WTC11 (cell line): ENCODE measurements around the gene MAGOH.

Source experiments
- CTCF ChIP-seq: fragments of 200-600 bp; IDR thresholded peaks from 2 replicates; pipeline ENCODE4 v1.8.0; 2022; ENCODE audit warnings: antibody characterized with exemption
- JUN ChIP-seq: sonication (generic); formaldehyde crosslinking; IDR thresholded peaks from 2 replicates; pipeline ENCODE4 v1.8.0; 2023; ENCODE audit warnings: mild to moderate bottlenecking, missing genetic modification reagents
- MAX ChIP-seq: sonication (generic); formaldehyde crosslinking; IDR thresholded peaks from 2 replicates; pipeline ENCODE4 v1.8.0; 2022; ENCODE audit warnings: mild to moderate bottlenecking, missing genetic modification reagents
- MLX ChIP-seq: sonication (generic); formaldehyde crosslinking; IDR thresholded peaks from 2 replicates; pipeline ENCODE4 v1.8.1; 2023; ENCODE audit warnings: mild to moderate bottlenecking, missing genetic modification reagents, moderate library complexity
- RELA ChIP-seq: sonication (generic); formaldehyde crosslinking; IDR thresholded peaks from 2 replicates; pipeline ENCODE4 v1.8.1; 2022; ENCODE audit warnings: missing genetic modification reagents, mild to moderate bottlenecking, borderline replicate concordance
- USF2 ChIP-seq: sonication (generic); formaldehyde crosslinking; IDR thresholded peaks from 2 replicates; pipeline ENCODE4 v1.8.1; 2023; ENCODE audit warnings: mild to moderate bottlenecking, missing genetic modification reagents, moderate library complexity

- TF ChIP-seq CTCF (no peak), MLX (CRISPR knock-in tag) (no peak), JUN (CRISPR knock-in tag) (no peak), MAX (CRISPR knock-in tag) (no peak; the same call in 1 of the 2 replicates), RELA (CRISPR knock-in tag) (peak; percentile 36; the same call in 1 of the 2 replicates), USF2 (CRISPR knock-in tag) (no peak)
These were observed 41.6 kb downstream of the MAGOH start, which contains the start of gene CPT2 for GRCh38 chr1:53196485-53197290.
